ENCODE measurements around the gene SFMBT2.

DNA sequence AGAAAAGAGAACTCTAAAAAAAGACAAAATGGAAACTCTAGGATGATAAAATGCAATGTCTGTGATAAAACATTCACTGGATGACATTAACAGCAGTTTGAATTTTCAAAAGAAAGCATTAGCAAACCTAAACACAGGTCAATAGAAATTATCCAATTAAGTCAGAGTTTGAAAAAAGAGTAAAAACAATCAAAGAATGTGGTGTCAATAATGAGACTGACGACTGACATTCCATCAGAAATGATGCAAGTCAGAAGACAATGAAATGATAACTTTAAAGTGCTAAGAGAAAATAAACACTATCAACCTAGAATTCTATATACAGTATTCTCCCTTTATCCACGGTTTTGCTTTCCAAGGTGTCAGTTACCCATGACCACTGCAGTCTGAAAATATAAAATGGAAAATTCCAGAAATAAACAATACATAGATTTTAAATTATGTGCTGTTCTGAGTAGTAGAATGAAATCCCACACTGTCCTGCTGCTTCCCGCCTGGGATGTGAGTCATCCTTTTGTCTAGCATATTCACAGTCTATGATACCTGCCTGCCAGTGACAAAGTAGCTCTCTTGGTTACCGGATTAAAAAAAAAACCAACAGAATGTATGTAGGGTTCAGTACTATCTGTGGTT is 38.3 kb upstream of the SFMBT2 start:
- no peak for TF ChIP-seq EZH2phosphoT487 (IDR thresholded peaks at IDR 0.05; ENCODE audit: low read depth)
- TF ChIP-seq, protein P1, sequence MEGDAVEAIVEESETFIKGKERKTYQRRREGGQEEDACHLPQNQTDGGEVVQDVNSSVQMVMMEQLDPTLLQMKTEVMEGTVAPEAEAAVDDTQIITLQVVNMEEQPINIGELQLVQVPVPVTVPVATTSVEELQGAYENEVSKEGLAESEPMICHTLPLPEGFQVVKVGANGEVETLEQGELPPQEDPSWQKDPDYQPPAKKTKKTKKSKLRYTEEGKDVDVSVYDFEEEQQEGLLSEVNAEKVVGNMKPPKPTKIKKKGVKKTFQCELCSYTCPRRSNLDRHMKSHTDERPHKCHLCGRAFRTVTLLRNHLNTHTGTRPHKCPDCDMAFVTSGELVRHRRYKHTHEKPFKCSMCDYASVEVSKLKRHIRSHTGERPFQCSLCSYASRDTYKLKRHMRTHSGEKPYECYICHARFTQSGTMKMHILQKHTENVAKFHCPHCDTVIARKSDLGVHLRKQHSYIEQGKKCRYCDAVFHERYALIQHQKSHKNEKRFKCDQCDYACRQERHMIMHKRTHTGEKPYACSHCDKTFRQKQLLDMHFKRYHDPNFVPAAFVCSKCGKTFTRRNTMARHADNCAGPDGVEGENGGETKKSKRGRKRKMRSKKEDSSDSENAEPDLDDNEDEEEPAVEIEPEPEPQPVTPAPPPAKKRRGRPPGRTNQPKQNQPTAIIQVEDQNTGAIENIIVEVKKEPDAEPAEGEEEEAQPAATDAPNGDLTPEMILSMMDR (IDR thresholded peaks at IDR 0.05; ENCODE audit: low read depth, low read length) = no peak
